HG03460 (cell line): Measurements from ENCODE around the gene COMMD4.
"Not testable (repeated sequence)": the region's sequence is repeated elsewhere in the genome, so short reads cannot be mapped to it uniquely, and the experiment has no call there.

ENCODE experiments used
- ATAC-seq: cut with Tn5 transposase; IDR thresholded peaks from one replicate; pipeline ENCODE4 v1.9.1; 2021; ENCODE audit not compliant: unreplicated experiment

The COMMD4 gene

GRCh38 chr15:75335705-75336355 is at the start of gene COMMD4:
TSS of gene COMMD4 (plus strand) at chr15:75336063. CDS start at chr15:75336090, 27 bp downstream.
- ATAC-seq: peak; percentile 46

- not testable (repeated sequence) for ATAC-seq
These were observed 42.2 kb upstream of the COMMD4 start for GRCh38 chr15:75293660-75294059.

DNA sequence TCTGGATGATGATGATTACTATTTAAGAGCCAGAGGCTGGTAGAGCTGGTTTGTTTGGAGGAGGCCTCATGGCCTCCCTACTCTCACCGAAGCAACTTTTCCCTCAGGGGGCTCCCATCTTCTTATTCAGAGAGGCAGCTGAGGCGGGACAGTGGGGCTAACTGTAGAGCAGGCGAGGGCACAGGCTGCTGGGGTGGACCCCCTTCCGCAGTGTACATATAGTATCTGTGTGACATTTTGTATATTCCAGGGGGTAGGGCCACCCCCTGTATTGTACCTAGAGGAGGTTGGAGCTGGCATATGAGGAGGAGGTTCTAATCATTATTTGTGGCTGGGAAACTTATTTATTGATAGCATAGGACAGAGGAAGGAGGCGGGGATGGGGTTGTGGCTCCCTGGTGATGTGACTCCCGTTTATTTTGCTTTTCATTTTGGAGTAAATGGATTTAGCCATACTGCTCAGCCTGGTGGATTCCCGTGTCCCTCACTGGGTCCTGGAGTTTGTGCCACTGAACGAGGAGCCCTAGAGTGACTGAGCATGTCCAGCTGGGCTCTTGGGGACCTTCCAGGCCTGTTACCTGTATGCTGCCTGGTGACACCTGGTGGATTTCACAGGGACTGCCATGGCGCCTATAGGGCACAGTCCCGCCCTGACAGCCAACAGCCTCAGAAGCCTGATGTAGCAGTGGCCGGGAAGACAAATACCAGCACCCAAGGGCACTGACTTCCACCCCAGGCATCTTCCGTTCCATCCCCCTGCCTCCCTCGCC is 37.1 kb upstream of the COMMD4 start:
- not testable (repeated sequence) for ATAC-seq

GRCh38 chr15:75299311-75299688 is 36.6 kb upstream of the COMMD4 start:
- not testable (repeated sequence) for ATAC-seq

- not testable (repeated sequence) for ATAC-seq
These were observed 35.8 kb upstream of the COMMD4 start for GRCh38 chr15:75300026-75300425.

DNA sequence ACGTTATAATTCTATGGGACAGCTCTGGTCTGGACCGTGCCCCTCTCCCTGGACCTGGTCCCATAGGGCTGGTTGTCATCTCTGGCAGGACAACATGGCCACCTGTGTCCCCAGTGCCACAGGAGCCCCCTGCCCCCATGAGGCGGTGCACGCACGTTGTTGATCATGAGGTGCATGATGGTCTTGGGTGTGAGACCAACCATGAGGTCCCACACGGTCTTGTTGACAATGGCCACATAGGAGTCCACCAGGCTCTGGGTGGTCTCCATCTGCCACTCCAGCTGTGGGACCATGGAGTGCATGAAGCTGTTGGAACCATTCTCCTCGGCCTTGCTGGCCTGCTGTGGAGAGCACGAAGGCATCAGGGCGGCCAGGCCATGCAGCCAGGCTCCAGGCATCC is 33.5 kb upstream of the COMMD4 start:
- no peak for ATAC-seq

- ATAC-seq: not testable (repeated sequence)
These were observed 33.1 kb upstream of the COMMD4 start for GRCh38 chr15:75302753-75303152.

- ATAC-seq: no peak
These were observed 29.7 kb upstream of the COMMD4 start for GRCh38 chr15:75306188-75306587.

DNA sequence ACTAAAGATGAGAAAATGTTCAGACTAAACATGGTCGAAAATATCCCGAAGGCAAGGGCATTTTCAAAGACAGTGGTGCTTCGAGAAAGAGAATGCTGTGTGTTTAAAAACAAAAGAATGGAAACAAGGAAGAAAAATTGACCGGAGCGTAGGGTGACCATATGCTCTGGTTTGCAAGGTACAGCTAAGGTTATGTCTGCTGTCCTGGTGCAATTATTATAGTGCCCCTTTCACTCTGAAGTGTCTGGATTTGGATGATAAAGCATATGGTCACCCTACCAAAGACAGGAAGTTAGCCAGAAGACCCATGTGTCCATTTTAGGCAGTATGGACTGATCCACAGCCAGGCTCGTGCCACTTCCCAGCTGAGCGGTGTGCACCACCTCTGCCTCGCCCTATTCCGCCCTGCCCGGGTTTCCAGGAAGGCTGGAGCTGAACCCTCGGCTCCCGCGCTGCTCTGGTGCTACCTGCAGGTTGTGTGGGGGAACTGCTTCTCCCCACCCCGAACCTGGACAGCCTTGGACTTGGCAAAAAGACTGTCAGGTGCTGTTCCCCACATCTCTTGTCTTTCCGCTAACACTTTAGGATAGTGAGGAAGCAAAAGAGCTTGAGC is 28.0 kb upstream of the COMMD4 start:
- ATAC-seq: no peak

- ATAC-seq: no peak
These were observed 26.2 kb upstream of the COMMD4 start for GRCh38 chr15:75309711-75310110.

- not testable (repeated sequence) for ATAC-seq
These were observed 23.3 kb upstream of the COMMD4 start for GRCh38 chr15:75312548-75312947.

DNA sequence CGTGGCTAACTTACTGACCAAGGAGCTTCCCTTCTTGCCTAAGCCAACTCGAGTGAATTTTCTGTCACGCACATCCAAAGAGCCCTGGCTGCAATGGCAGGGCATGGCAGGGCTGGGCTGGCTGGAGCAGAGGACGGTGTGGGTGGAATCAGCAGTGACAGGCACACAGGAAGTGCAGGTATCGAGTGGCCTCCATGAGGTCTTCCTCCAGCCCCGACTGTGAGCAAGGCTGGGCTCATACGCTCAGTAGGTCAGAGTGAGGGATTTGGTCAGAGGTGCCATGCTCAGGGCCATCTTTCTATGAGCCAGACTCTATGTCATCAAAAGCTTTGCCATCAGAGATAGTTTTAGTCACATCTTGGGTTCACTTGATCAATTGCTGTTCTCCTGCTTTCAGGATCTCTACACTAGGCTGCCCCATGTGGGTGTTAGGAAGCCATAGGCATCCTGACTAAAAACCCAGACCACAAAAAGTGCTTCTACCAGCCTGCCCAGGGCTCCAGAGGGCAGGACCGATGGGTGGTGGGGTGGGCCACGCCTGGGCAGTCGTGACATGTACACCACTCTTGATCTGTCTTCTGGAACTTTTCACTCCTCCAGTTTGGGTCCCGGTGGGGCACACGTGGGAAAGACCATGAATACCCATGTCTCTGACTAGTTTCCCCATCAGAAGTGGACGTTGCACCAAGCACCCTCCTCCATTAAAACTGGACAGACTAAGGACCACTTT is 22.6 kb upstream of the COMMD4 start:
- no peak for ATAC-seq

- ATAC-seq: no peak
These were observed 21.1 kb upstream of the COMMD4 start for GRCh38 chr15:75314552-75315290.

- not testable (repeated sequence) for ATAC-seq
These were observed 16.5 kb upstream of the COMMD4 start for GRCh38 chr15:75319231-75319897.

DNA sequence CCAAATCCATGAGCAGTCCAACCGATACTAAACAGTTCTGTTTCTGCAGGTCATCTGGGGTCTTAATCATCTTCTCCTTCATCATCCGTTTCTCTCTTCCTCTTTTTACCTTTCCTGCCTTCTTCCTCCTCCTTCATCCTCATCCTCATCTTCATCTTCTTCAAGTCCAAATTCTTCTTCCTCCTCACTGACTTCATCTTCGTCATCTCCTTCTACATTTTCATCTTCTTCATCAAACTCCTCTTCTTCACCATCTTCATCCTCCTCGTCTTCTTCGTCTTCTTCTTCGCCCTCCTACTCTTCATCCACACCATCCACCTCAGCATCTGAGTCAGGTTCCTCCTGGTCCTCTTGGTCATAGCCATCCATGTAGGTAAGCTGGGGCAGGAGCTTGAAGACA is 14.2 kb upstream of the COMMD4 start:
- ATAC-seq: no peak

GRCh38 chr15:75325922-75326321 is 9.9 kb upstream of the COMMD4 start:
- no peak for ATAC-seq

DNA sequence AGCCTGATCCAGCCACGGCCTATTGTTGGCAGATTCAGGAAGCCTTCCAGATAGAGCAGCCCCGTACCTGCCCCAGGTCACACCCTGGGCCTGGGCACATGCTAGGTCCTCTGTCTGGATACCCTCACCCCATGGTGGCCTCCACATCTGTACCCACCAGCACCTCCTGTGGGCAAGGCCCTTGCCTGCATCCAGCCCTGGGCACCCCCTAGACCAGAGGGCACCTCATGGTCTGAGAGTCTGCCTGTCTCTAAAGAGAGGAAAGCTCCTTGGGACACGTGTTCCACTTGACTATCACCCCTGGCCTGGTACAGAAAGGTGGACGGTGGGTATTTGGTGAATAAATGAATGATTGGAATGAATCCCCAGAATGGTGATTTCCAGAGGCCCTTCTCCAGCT is 8.9 kb upstream of the COMMD4 start:
- no peak for ATAC-seq

GRCh38 chr15:75327491-75327890 is 8.4 kb upstream of the COMMD4 start:
- ATAC-seq: no peak

DNA sequence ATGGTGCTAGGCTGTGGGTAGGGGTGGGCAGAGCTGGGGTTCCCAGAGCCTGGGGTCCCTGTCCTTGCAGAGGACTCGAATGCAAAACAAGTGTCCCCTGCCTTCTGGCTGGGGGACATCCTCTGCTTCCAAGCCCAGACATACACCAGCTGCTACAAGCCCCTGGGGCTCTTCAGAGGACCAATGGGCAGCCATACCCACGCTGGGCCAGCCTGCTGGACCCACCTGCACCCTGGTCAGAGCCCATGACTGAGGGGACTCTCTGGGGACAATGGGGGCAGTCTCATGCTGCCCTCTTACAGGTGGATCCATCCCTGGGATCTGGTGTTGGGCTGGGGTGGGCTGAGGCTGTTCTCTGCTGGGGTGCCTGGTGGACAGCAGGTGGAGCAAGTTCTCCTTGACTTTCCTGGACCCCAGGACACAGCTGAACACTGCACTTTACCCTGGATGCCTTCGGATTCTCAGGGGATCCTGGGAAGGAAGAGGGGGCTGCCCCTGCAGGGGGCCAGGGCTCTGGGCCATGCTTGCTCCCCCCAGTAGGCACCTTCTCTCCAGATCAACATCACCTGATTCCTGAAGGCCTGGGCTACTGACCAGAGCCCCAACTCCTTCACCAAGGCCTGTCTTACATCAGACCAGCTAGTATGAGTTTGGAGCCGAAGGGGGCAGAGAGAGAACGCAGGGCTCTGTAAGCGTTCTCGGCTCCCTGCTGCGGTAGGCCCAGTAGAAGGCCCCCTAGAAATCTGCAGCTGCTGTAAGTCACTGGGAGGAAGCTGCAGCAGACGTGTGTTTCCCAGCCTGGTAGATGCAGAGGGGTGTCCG is 7.2 kb upstream of the COMMD4 start:
- ATAC-seq: no peak
